Ascending aorta (tissue), 2 donors: ENCODE data around the gene INPP5A. TPM values are rescaled to one million over a fixed set of nuclear protein-coding genes. Genes with fewer than 3 reads are reported as not detected.

Experiments used
- DNase-seq, 2 donors: peaks; one replicate each; pipeline ENCODE4 v3.0.0-alpha.2; 2019; ENCODE audit warnings: low spot score in 2 of 2
- H3K27ac ChIP-seq, 2 donors: fragments of 200-600 bp; sonication (generic); one replicate each; pipeline ENCODE4 v1.5.1; 2016 to 2017; ENCODE audit warnings: mild to moderate bottlenecking in 1 of 2
- H3K27me3 ChIP-seq: fragments of 200-600 bp; sonication (generic); one replicate; pipeline ENCODE4 v1.5.1; 2017
- H3K36me3 ChIP-seq, 2 donors: fragments of 200-600 bp; sonication (generic); one replicate each; pipeline ENCODE4 v1.5.1; 2016
- H3K4me1 ChIP-seq, 2 donors: fragments of 200-600 bp; sonication (generic); one replicate each; pipeline ENCODE4 v1.5.1; 2016 to 2017; ENCODE audit warnings: mild to moderate bottlenecking in 1 of 2
- H3K4me3 ChIP-seq, 2 donors: fragments of 200-600 bp; sonication (generic); one replicate each; pipeline ENCODE4 v1.5.1; 2016 to 2017; ENCODE audit warnings: mild to moderate bottlenecking in 1 of 2
- H3K9me3 ChIP-seq, 2 donors: fragments of 200-600 bp; sonication (generic); one replicate each; pipeline ENCODE4 v1.5.1; 2016
- intact Hi-C: fragments of 100-400 bp; cut with DNase I; formaldehyde crosslinking; loops from one replicate; pipeline ENCODE4 v1.15.1; 2023
- total RNA-seq: library from RNA; depleted of rRNA; stranded (reverse); fragments of >200 nt; gene quantifications from one replicate; pipeline ENCODE4 v1.1.0, GENCODE V29; 2016
- TF ChIP-seq, protein P1 (sequence below), 3 experiments: fragments of 200-600 bp in 2 of 3; fragments of 450-650 bp in 1 of 3; sonication (generic) in 2 of 3; IDR thresholded peaks; one replicate each; pipeline ENCODE4 v1.5.1; 2016 to 2019; ENCODE audit warnings: antibody characterized with exemption in 3 of 3, mild to moderate bottlenecking in 1 of 3, moderate library complexity in 1 of 3

INPP5A gene
- total RNA-seq, 1 donor from 2014 or later = 81.2 TPM

DNA sequence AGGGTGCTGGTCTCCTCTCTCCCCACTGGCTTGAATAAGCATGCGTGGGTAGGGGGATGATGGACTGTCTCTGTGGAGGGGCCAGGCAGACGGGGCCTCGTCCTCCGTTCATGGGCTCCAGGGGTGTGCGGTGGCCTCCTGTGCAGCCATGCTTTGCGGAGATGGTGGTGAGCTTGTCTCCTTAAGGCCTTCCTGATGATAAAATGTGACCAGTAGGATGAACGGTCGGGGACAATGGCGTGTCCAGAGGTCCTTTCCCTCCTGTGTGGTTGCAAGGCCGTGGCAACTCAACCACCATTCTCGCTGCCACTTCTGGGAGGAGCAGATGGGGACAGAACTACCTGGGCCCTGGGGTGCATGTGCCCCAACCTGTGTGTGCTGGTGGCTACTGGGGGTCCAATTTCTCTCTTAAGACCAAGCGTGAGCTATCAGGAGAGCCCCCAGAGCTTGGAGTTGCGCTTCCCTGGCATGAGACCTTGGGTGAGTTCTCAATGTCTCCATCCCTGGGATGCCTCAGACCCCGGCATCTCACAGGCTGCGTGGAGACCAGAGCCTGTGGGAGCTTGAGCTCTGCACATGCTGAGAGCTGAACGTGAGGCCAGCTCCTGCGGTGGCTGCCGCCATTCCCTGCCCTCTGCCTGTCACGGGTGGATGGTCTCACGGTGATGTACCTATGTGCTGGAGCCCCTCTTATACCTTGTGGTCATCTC is 112.2 kb downstream of the INPP5A start:
- Histone ChIP-seq H3K27me3 (no peaks in the 10 kb centered on the region), H3K4me3 (no peak overlapping the region), H3K9me3 (no peaks in the 10 kb centered on the region), H3K27ac (no peak overlapping the region), H3K4me1 (no peaks in the 10 kb centered on the region), H3K36me3 (peaks cover 32 to 36% of the 10 kb centered on the region in 2 donors)
- intact Hi-C loops = loop anchor here (10.0 kb wide), 1 partner anchor 425 kb away; no protein-coding TSS in a partner anchor
- TF ChIP-seq, protein P1, sequence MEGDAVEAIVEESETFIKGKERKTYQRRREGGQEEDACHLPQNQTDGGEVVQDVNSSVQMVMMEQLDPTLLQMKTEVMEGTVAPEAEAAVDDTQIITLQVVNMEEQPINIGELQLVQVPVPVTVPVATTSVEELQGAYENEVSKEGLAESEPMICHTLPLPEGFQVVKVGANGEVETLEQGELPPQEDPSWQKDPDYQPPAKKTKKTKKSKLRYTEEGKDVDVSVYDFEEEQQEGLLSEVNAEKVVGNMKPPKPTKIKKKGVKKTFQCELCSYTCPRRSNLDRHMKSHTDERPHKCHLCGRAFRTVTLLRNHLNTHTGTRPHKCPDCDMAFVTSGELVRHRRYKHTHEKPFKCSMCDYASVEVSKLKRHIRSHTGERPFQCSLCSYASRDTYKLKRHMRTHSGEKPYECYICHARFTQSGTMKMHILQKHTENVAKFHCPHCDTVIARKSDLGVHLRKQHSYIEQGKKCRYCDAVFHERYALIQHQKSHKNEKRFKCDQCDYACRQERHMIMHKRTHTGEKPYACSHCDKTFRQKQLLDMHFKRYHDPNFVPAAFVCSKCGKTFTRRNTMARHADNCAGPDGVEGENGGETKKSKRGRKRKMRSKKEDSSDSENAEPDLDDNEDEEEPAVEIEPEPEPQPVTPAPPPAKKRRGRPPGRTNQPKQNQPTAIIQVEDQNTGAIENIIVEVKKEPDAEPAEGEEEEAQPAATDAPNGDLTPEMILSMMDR (IDR thresholded peaks at IDR 0.05) = no peak
- no peak for DNase-seq

DNA sequence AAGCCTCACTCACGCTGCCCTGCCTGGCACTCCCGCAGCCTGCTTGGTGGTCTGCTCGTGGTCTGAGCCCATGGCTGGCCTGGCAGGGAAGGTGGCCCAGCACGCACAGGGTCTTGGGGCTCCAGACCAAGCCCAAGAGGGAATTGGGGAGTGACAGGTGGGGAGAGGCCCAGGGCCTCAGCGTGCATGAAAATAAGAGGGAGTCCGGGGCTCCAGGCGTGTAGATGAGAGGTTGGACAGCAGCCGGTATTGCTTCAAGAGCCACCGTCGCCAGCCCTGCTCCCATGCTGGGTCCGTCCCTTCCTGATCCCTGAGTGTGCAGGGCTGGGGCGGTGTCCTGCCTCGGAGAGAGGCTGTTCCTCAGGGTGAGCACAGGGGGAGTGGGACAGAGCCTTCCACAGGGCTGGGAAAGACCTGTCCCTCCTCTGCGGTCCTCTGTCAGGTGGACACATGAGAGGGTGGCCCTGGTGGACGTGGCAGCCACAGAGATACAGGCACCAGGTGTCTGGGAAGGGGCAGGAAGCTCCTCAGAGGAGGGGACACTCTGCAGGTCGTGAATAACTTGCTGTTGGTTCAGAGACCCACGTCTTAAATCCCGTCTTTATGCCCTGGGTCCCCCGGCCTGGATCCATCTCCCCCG is 113.1 kb downstream of the INPP5A start:
- intact Hi-C loops = no loop called here
- DNase-seq = no peak
- Histone ChIP-seq H3K4me3 (no peak overlapping the region), H3K4me1 (no peaks in the 10 kb centered on the region), H3K27ac (no peak overlapping the region), H3K9me3 (no peaks in the 10 kb centered on the region), H3K36me3 (peaks cover 30 to 43% of the 10 kb centered on the region in 2 donors), H3K27me3 (no peaks in the 10 kb centered on the region)
- TF ChIP-seq, protein P1 (IDR thresholded peaks at IDR 0.05) = no peak

DNA sequence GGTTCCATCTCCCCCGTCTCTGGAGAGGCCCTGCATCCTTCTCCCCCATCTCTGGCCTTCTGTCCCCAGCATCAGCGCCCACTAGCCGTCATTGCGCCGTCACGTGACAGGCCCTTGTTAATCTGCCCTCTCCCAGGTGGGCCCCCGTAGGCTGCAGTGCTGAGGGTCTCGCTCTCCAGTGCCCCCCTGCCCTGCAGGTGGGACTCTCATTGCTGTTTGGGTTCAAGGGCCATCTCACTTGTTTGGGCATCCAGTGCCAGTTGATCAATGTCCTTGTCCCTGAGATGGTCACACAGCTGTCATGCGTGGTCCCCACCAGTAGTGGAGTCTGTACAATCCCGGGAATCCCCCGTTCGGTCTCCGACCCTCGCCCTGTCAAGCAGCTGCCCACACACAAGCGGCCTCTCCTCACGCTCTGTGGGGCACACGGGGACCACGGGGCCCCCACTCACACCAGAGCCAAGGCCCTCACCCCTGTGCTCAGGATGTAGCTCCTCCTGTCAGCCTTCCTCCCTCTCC is 114.0 kb downstream of the INPP5A start:
- Histone ChIP-seq H3K36me3 (peaks cover 25 to 40% of the 10 kb centered on the region in 2 donors), H3K4me1 (no peaks in the 10 kb centered on the region)
- intact Hi-C loops = no loop called here

DNA sequence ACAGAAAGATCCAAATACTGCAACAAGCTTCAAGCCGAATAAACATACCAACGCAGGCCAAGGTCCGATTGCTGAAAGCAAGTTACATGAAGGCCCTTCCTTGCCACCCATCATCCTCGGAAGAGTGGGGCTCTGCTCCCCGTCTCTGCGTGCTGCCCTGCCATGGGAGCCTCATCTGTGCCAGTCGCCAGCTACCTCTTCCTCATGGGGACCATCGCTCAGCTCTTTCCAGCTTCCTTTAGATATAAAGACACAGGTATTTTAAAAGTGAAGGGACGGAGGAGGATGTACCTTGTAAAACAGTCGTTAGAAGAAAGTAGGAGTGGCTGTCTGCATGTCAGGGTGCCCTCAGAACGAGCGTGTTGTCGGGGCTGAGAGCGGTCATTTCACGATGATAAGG is 114.9 kb downstream of the INPP5A start:
- Histone ChIP-seq H3K27me3 (no peaks in the 10 kb centered on the region), H3K27ac (no peak overlapping the region), H3K4me3 (no peak overlapping the region), H3K4me1 (no peaks in the 10 kb centered on the region), H3K9me3 (no peaks in the 10 kb centered on the region), H3K36me3 (peaks cover 24 to 40% of the 10 kb centered on the region in 2 donors)
- TF ChIP-seq, protein P1 (IDR thresholded peaks at IDR 0.05) = no peak
- intact Hi-C loops = no loop called here
- DNase-seq = no peak

More for the DNA sequence above, 114.0 kb downstream of the INPP5A start:
- no peak overlapping the region for H3K4me3 ChIP-seq
- no peaks in the 10 kb centered on the region for H3K9me3 ChIP-seq
- H3K27me3 ChIP-seq = no peaks in the 10 kb centered on the region
- no peak for DNase-seq
- no peak overlapping the region for H3K27ac ChIP-seq
- TF ChIP-seq, protein P1 (IDR thresholded peaks at IDR 0.05) = no peak

DNA sequence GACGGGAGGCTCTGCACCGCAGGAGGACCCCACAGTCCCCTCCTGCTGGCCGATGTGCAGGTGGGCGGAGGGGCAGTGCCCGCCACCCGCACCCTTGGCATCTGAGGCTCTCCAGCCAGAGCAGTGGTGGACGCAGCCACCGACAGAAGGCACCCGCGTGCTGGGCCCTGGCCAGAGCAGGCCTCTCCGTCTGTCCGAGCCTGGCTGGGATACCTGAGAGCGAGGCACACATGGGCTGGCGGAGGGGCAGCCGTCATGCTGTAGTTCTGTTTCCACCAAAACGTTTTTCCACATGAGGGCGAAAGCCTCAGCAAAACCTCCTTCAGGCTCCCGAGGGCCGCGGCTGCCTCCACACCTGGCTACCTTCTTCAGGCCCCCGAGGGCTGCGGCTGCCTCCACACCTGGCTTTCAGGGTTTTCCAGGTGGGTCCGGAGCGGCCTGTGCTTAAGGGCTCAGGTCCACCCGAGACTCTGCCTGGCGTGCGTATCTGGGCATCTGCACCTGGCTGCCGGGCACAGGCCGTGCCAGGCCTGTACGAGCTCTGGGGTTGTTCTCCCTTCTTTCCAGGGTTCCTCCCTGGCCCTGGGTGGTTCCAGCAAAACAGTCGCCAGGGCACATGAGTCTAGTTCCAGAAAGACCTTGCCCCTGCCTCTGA is 115.5 kb downstream of the INPP5A start:
- Histone ChIP-seq H3K4me1 (no peaks in the 10 kb centered on the region), H3K27me3 (no peaks in the 10 kb centered on the region), H3K9me3 (no peaks in the 10 kb centered on the region), H3K27ac (no peak overlapping the region), H3K4me3 (no peak overlapping the region), H3K36me3 (peaks cover 24 to 40% of the 10 kb centered on the region in 2 donors)
- DNase-seq = no peak
- intact Hi-C loops = no loop called here
- TF ChIP-seq, protein P1 (IDR thresholded peaks at IDR 0.05) = no peak
